NCI-H524 treated with DMSO at 0.1 percent for 48 hours (cell line): ENCODE measurements around the gene PLXNA2.

Experiments used
- DNase-seq: peaks from one replicate; lab custom pipeline; 2025; lab: John Stamatoyannopoulos, UW

PLXNA2 gene

GRCh38 chr1:208243967-208244916 lies at the start of gene PLXNA2:
Gene PLXNA2, minus strand, starts transcription at chr1:208244384. Its CDS starts 26,462 bp downstream, at chr1:208217922.
- no peak for DNase-seq

- DNase-seq, result no peak
These were observed 48.7 kb upstream of the PLXNA2 start for GRCh38 chr1:208292908-208293307.

GRCh38 chr1:208291923-208292711 lies 47.9 kb upstream of the PLXNA2 start:
- peak; percentile 3 for DNase-seq

- DNase-seq, result no peak
These were observed 46.9 kb upstream of the PLXNA2 start for GRCh38 chr1:208291129-208291528.

GRCh38 chr1:208289716-208290115 lies 45.5 kb upstream of the PLXNA2 start:
- DNase-seq, result no peak

GRCh38 chr1:208288495-208288894 lies 44.3 kb upstream of the PLXNA2 start:
- DNase-seq, result no peak

GRCh38 chr1:208280681-208281450 lies 36.7 kb upstream of the PLXNA2 start:
- DNase-seq, result no peak

- DNase-seq, result no peak
These were observed 35.8 kb upstream of the PLXNA2 start for GRCh38 chr1:208279826-208280588.

- no peak for DNase-seq
These were observed 34.5 kb upstream of the PLXNA2 start for GRCh38 chr1:208278638-208279037.

- DNase-seq, result no peak
These were observed 32.7 kb upstream of the PLXNA2 start for GRCh38 chr1:208276757-208277435.

GRCh38 chr1:208275083-208275482 lies 30.9 kb upstream of the PLXNA2 start:
- no peak for DNase-seq

- DNase-seq, result peak; percentile 25
These were observed 29.3 kb upstream of the PLXNA2 start for GRCh38 chr1:208273386-208274017.

GRCh38 chr1:208272713-208273112 lies 28.5 kb upstream of the PLXNA2 start:
- DNase-seq, result peak; percentile 29

GRCh38 chr1:208272311-208272710 lies 28.1 kb upstream of the PLXNA2 start:
- peak; percentile 60 for DNase-seq

- DNase-seq, result no peak
These were observed 27.1 kb upstream of the PLXNA2 start for GRCh38 chr1:208271236-208271635.

GRCh38 chr1:208270651-208271141 lies 26.5 kb upstream of the PLXNA2 start:
- peak; percentile 75 for DNase-seq

- DNase-seq, result no peak
These were observed 25.1 kb upstream of the PLXNA2 start for GRCh38 chr1:208269338-208269666.

- no peak for DNase-seq
These were observed 24.6 kb upstream of the PLXNA2 start for GRCh38 chr1:208268541-208269337.

GRCh38 chr1:208265525-208265924 lies 21.3 kb upstream of the PLXNA2 start:
- no peak for DNase-seq
